ENCODE results near the gene MERTK. TPM values are rescaled to one million over a fixed set of nuclear protein-coding genes. Genes with fewer than 3 reads are reported as not detected.
A peak's percentile ranks its signal among the peaks of the same experiment; 100 is the strongest.

MERTK gene
- polyA plus RNA-seq, 1 experiment: 0.84 TPM

GRCh38 chr2:111883661-111884591, 14.5 kb upstream of the MERTK start, which contains the start of gene ANAPC1:
ANAPC1 (minus strand) TSS chr2:111884193; CDS start chr2:111880825, 3,368 bp downstream.
- Histone ChIP-seq H3K27ac (ENCODE audit: low read depth, low read length) (peak within 1 kb of the TSS; percentile 33), H3K27me3 (ENCODE audit: control insufficient read depth, insufficient read depth, low read length) (no peaks in the 10 kb centered on the region), H3K9me3 (ENCODE audit: control insufficient read depth, insufficient read depth, low read length) (no peaks in the 10 kb centered on the region), H3K4me3 (ENCODE audit: low read depth, low read length) (peak within 1 kb of the TSS; percentile 73)
- POLR2A ChIA-PET: interaction anchor here (0.7 kb wide), 3 partner anchors 52 to 171 kb away, joined by 3 to 8 read pairs (median 8); partner anchors contain the start of gene TMEM87B
- DNase-seq (ENCODE audit: low read depth, low spot score): peak; percentile 27
- TF ChIP-seq CTCF (IDR thresholded peaks at IDR 0.05; ENCODE audit: low read depth, low read length): no peak
- CTCF ChIA-PET: interaction anchor here (0.6 to 1.8 kb wide), 5 partner anchors 165 to 848 kb away, joined by 3 to 10 read pairs (median 4); no protein-coding TSS in a partner anchor

DNA sequence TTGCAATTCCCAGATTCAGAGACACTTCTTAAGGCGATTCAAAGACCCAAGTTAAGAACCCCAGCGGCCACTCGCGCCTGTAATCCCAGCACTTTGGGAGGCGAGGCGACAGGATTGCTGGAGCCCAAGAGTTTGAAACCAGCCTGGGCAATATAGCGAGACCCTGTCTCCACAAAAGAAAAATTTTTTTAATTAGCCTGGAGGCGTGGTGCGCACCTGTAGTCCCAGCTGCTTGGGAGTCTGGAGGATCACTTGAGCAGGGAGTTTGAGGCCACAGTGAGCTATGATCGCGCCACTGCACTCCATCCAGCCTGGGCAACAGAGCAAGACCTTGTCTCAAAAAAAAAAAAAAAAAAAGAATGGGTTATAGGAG, 13.8 kb upstream of the MERTK start:
- ChIA-PET CTCF (interaction anchor here (1.8 kb wide), 1 partner anchor 164 kb away, joined by 10 read pairs; no protein-coding TSS in a partner anchor), POLR2A (interaction anchor here (0.7 kb wide), 2 partner anchors 51 to 171 kb away, joined by 8 read pairs; partner anchors contain the start of gene TMEM87B)
- no peak for TF ChIP-seq CTCF (IDR thresholded peaks at IDR 0.05; ENCODE audit: low read depth, low read length)
- Histone ChIP-seq H3K27me3 (ENCODE audit: control insufficient read depth, insufficient read depth, low read length) (no peaks in the 10 kb centered on the region), H3K27ac (ENCODE audit: low read depth, low read length) (peak overlapping the region; percentile 33), H3K4me3 (ENCODE audit: low read depth, low read length) (peak overlapping the region; percentile 73), H3K9me3 (ENCODE audit: control insufficient read depth, insufficient read depth, low read length) (no peaks in the 10 kb centered on the region)
- no peak for DNase-seq (ENCODE audit: low read depth, low spot score)

- POLR2A ChIA-PET: no interaction called here
- CTCF ChIA-PET: interaction anchor here (1.2 kb wide), 1 partner anchor 8 kb away, joined by 3 read pairs; no protein-coding TSS in a partner anchor
- Histone ChIP-seq H3K27me3 (ENCODE audit: control insufficient read depth, insufficient read depth, low read length) (peaks cover 50% of the 10 kb centered on the region), H3K27ac (ENCODE audit: low read depth, low read length) (no peak overlapping the region), H3K9me3 (ENCODE audit: control insufficient read depth, insufficient read depth, low read length) (no peaks in the 10 kb centered on the region; the same call in 1 of the 2 replicates), H3K4me3 (ENCODE audit: low read depth, low read length) (no peak overlapping the region)
- no peak for DNase-seq (ENCODE audit: low read depth, low spot score)
- TF ChIP-seq CTCF (IDR thresholded peaks at IDR 0.05; ENCODE audit: low read depth, low read length): no peak
These were observed 2.4 kb upstream of the MERTK start for GRCh38 chr2:111896024-111896423.

DNA sequence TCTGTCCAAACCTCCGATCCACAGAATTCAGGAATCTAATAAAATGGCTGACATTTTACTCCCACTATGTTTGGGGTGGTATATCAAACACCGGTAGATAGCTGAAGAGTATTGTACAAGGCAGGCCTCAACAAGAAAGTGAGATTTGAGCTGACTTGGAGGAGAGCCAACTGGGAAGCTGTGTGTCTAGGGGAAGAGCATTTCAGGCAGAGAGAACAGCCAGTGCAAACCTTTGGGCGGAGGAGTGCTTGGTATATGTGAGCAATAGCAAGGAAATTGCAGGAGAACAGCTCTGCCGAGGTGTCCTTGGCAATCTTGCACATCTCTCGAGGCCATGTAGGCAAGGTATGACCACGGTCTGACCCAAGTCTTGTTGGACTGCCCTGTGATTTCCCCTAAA, 1.8 kb upstream of the MERTK start:
- ChIA-PET POLR2A (no interaction called here), CTCF (interaction anchor here (1.2 kb wide), 1 partner anchor 9 kb away, joined by 3 read pairs; no protein-coding TSS in a partner anchor)
- TF ChIP-seq CTCF (IDR thresholded peaks at IDR 0.05; ENCODE audit: low read depth, low read length): no peak; the same call in 1 of the 2 replicates
- no peak overlapping the region for H3K27ac ChIP-seq (ENCODE audit: low read depth, low read length)
- H3K4me3 ChIP-seq (ENCODE audit: low read depth, low read length): no peak overlapping the region
- DNase-seq (ENCODE audit: low read depth, low spot score): no peak
- H3K27me3 ChIP-seq (ENCODE audit: control insufficient read depth, insufficient read depth, low read length): peaks cover 54% of the 10 kb centered on the region
- no peaks in the 10 kb centered on the region; the same call in 1 of the 2 replicates for H3K9me3 ChIP-seq (ENCODE audit: control insufficient read depth, insufficient read depth, low read length)

- CTCF ChIA-PET: interaction anchor here (0.7 to 1.7 kb wide), 4 partner anchors 10 to 156 kb away, joined by 3 to 8 read pairs (median 4); no protein-coding TSS in a partner anchor
- Histone ChIP-seq H3K27ac (ENCODE audit: low read depth, low read length) (no peak overlapping the region), H3K27me3 (ENCODE audit: control insufficient read depth, insufficient read depth, low read length) (peaks cover 60% of the 10 kb centered on the region), H3K4me3 (ENCODE audit: low read depth, low read length) (peak overlapping the region; percentile 66), H3K9me3 (ENCODE audit: control insufficient read depth, insufficient read depth, low read length) (no peaks in the 10 kb centered on the region; the same call in 1 of the 2 replicates)
- DNase-seq (ENCODE audit: low read depth, low spot score): no peak
- POLR2A ChIA-PET: no interaction called here
- no peak for TF ChIP-seq CTCF (IDR thresholded peaks at IDR 0.05; ENCODE audit: low read depth, low read length)
These were observed 830 bp upstream of the MERTK start for GRCh38 chr2:111897630-111897923.

Measured in AG04450 (cell line).